GM19455 (cell line): ENCODE measurements around the gene HTN1.
A peak's percentile ranks its signal among the peaks of the same experiment; 100 is the strongest.
"Not testable (repeated sequence)": the region's sequence is repeated elsewhere in the genome, so short reads cannot be mapped to it uniquely, and the experiment has no call there.

ENCODE experiments used
- ATAC-seq: cut with Tn5 transposase; IDR thresholded peaks from one replicate; pipeline ENCODE4 v1.9.1; 2021; ENCODE audit not compliant: unreplicated experiment

The HTN1 gene

GRCh38 chr4:70050138-70050537, at the start of gene HTN1:
HTN1 (plus strand) TSS chr4:70050438; CDS start chr4:70053077, 2,639 bp downstream.
- not testable (repeated sequence) for ATAC-seq

- ATAC-seq = no peak
Measured at GRCh38 chr4:70000711-70001110, 49.5 kb upstream of the HTN1 start.

- ATAC-seq = no peak
Measured at GRCh38 chr4:70002507-70002906, 47.7 kb upstream of the HTN1 start.

GRCh38 chr4:70008771-70009170, 41.5 kb upstream of the HTN1 start:
- no peak for ATAC-seq

- ATAC-seq = not testable (repeated sequence)
Measured at GRCh38 chr4:70019006-70019405, 31.2 kb upstream of the HTN1 start.

- no peak for ATAC-seq
Measured at GRCh38 chr4:70023218-70023617, 27.0 kb upstream of the HTN1 start.

GRCh38 chr4:70027011-70027410, 23.2 kb upstream of the HTN1 start:
- no peak for ATAC-seq

GRCh38 chr4:70028159-70028558, 22.1 kb upstream of the HTN1 start, which contains the start of gene HTN3:
HTN3 (plus strand) TSS chr4:70028459; CDS start chr4:70030741, 2,282 bp downstream.
- not testable (repeated sequence) for ATAC-seq

GRCh38 chr4:70037559-70037958, 12.7 kb upstream of the HTN1 start:
- ATAC-seq = not testable (repeated sequence)

GRCh38 chr4:70039928-70040327, 10.3 kb upstream of the HTN1 start:
- not testable (repeated sequence) for ATAC-seq

GRCh38 chr4:70041652-70042286, 8.5 kb upstream of the HTN1 start:
- no peak for ATAC-seq

- not testable (repeated sequence) for ATAC-seq
Measured at GRCh38 chr4:70056534-70056933, 6.3 kb downstream of the HTN1 start.

GRCh38 chr4:70057651-70058050, 7.4 kb downstream of the HTN1 start:
- ATAC-seq = no peak

GRCh38 chr4:70059149-70059548, 8.9 kb downstream of the HTN1 start:
- no peak for ATAC-seq

GRCh38 chr4:70062000-70062399, 11.8 kb downstream of the HTN1 start:
- ATAC-seq = peak; percentile 67

- no peak for ATAC-seq
Measured at GRCh38 chr4:70080205-70080604, 30.0 kb downstream of the HTN1 start.

- no peak for ATAC-seq
Measured at GRCh38 chr4:70099206-70099605, 49.0 kb downstream of the HTN1 start.
